ENCODE measurements around the gene HAO2. TPM values are rescaled to one million over a fixed set of nuclear protein-coding genes. Genes with fewer than 3 reads are reported as not detected.

Gene HAO2
- total and polyA plus RNA-seq, 7 donors = not detected

- Histone ChIP-seq H3K27me3 (ENCODE audit: insufficient read depth in 3 of 3, low read length in 2 of 3) (no peaks in the 10 kb centered on the region), H3K27ac (no peak overlapping the region), H3K4me3 (no peak overlapping the region), H3K9me3 (no peaks in the 10 kb centered on the region), H3K4me1 (no peaks in the 10 kb centered on the region), H3K36me3 (ENCODE audit: insufficient read depth in 1 of 2, low read depth in 1 of 2) (no peaks in the 10 kb centered on the region)
- WGBS, 3 donors = 82 to 100% (median 89%) methylated on average over 1 of the region's 1 CpG
- no peak for TF ChIP-seq CTCF (IDR thresholded peaks at IDR 0.05)
- DNase-seq = no peak
- intact Hi-C loops (cut with DNase I) = no loop called here
- ATAC-seq = no peak
Measured at GRCh38 chr1:119379117-119379516, 10.5 kb downstream of the HAO2 start.

GRCh38 chr1:119380304-119380703 is 11.7 kb downstream of the HAO2 start:
- 82 to 88% (median 86%) methylated on average over 2 of the region's 2 CpGs for WGBS, 3 donors
- no peak for DNase-seq

GRCh38 chr1:119380983-119381662 is 12.5 kb downstream of the HAO2 start:
- intact Hi-C loops (cut with DNase I) = no loop called here
- no peaks in the 10 kb centered on the region for H3K4me1 ChIP-seq
- DNase-seq = no peak
- H3K4me3 ChIP-seq = no peak overlapping the region
- WGBS, 3 donors = 94 to 95% (median 95%) methylated on average over 5 of the region's 5 CpGs
- no peaks in the 10 kb centered on the region for H3K9me3 ChIP-seq
- ATAC-seq = no peak
- TF ChIP-seq CTCF (IDR thresholded peaks at IDR 0.05) = no peak
- no peaks in the 10 kb centered on the region for H3K27me3 ChIP-seq (ENCODE audit: insufficient read depth in 3 of 3, low read length in 2 of 3)
- H3K27ac ChIP-seq = no peak overlapping the region
- H3K36me3 ChIP-seq (ENCODE audit: insufficient read depth in 1 of 2, low read depth in 1 of 2) = no peaks in the 10 kb centered on the region

More at GRCh38 chr1:119380304-119380703, 11.7 kb downstream of the HAO2 start:
- no peaks in the 10 kb centered on the region for H3K4me1 ChIP-seq
- intact Hi-C loops (cut with DNase I) = no loop called here
- no peaks in the 10 kb centered on the region for H3K27me3 ChIP-seq (ENCODE audit: insufficient read depth in 3 of 3, low read length in 2 of 3)
- ATAC-seq = no peak
- H3K4me3 ChIP-seq = no peak overlapping the region
- no peaks in the 10 kb centered on the region for H3K36me3 ChIP-seq (ENCODE audit: insufficient read depth in 1 of 2, low read depth in 1 of 2)
- H3K9me3 ChIP-seq = no peaks in the 10 kb centered on the region
- H3K27ac ChIP-seq = no peak overlapping the region
- TF ChIP-seq CTCF (IDR thresholded peaks at IDR 0.05) = no peak

GRCh38 chr1:119384591-119384990 is 16.0 kb downstream of the HAO2 start:
- Histone ChIP-seq H3K36me3 (ENCODE audit: insufficient read depth in 1 of 2, low read depth in 1 of 2) (no peaks in the 10 kb centered on the region), H3K27ac (no peak overlapping the region), H3K9me3 (no peaks in the 10 kb centered on the region), H3K4me1 (no peaks in the 10 kb centered on the region), H3K4me3 (no peak overlapping the region), H3K27me3 (ENCODE audit: insufficient read depth in 3 of 3, low read length in 2 of 3) (no peaks in the 10 kb centered on the region)
- no peak for ATAC-seq
- TF ChIP-seq CTCF (IDR thresholded peaks at IDR 0.05) = no peak
- DNase-seq = no peak
- intact Hi-C loops (cut with DNase I) = no loop called here
- WGBS, 3 donors = 91 to 98% (median 92%) methylated on average over 4 of the region's 4 CpGs

- intact Hi-C loops (cut with DNase I) = no loop called here
- H3K27me3 ChIP-seq (ENCODE audit: insufficient read depth in 3 of 3, low read length in 2 of 3) = no peaks in the 10 kb centered on the region
- TF ChIP-seq CTCF (IDR thresholded peaks at IDR 0.05) = no peak
- no peaks in the 10 kb centered on the region for H3K4me1 ChIP-seq
- WGBS, 3 donors = 93 to 95% (median 95%) methylated on average over 1 of the region's 1 CpG
- H3K27ac ChIP-seq = no peak overlapping the region
- no peaks in the 10 kb centered on the region for H3K9me3 ChIP-seq
- no peak overlapping the region for H3K4me3 ChIP-seq
- no peaks in the 10 kb centered on the region for H3K36me3 ChIP-seq (ENCODE audit: insufficient read depth in 1 of 2, low read depth in 1 of 2)
- no peak for DNase-seq
- no peak for ATAC-seq
Measured at GRCh38 chr1:119385650-119386049, 17.1 kb downstream of the HAO2 start.

Data from psoas muscle (tissue), 8 donors.